Measurements from ENCODE around the gene RPS27. TPM values are rescaled to one million over a fixed set of nuclear protein-coding genes. Genes with fewer than 3 reads are reported as not detected.
"Not testable (repeated sequence)": the region's sequence is repeated elsewhere in the genome, so short reads cannot be mapped to it uniquely, and the experiment has no call there.

RPS27 gene
- total RNA-seq, 2 experiments from 2014 or later, result 2,596 to 2,883 TPM

DNA sequence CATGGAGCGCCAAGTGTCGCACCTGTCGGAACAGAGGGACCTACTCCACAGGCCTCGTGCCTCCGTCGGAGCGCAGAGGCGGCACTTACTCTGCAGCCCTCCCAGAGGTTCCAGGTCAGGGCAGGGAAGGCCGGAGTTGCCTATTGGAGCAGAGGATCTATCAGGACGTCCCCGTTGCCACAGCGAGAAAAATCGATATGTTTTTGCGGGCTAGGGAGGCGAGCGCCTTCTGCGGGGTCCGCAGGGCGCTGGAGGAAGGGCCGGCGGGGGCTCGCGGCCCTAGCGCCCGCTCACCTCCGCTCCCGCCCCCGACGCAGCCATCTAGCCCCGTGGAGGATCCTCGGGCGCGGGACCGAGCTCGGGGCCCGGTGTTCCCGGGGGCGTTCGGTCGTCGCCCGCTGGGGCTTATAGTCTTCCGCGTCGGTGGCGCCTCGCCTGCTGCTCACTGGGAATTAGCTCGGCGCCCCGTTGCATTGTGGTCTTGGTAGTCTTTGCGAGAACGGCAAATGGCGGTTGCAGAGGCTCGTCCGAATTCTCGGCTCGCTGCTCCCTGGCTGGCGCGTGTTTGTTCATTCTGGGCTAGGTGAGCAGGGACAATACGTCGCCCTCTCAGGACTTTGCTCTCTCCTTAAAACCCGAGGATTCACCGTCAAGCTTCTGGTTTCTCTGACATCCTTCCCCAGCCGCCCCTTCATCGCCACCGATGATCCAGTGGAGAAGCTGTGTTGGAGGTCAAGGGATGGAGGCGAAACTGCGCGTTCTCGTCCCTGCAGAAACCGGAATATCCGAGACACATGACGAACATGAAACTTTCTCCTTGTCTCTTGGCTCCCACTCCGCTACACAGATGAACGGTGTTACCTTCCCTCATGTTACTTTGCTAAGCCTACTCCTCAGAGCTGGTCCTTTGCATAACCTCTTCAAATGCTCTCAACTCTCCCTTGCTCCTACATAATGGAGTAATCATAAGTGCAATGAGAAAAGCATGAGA is 13.0 kb upstream of the RPS27 start, which contains the start of gene JTB:
JTB (minus strand) TSS at position 425 of the 991 bp plus-strand sequence; CDS start at position 3, 422 bp downstream.
- Mint-ChIP-seq H3K4me1 (peaks cover 47% of the 10 kb centered on the region), H3K36me3 (ENCODE audit: low read depth) (peaks cover 38% of the 10 kb centered on the region), H3K4me3 (peak within 1 kb of the TSS; percentile 97), H3K27ac (peak within 1 kb of the TSS; percentile 92), H3K27me3 (no peaks in the 10 kb centered on the region), H3K9me3 (no peaks in the 10 kb centered on the region)
- ChIA-PET CTCF (interaction anchor here (0.5 to 4.8 kb wide), 11 partner anchors 8 to 181 kb away, joined by 3 to 32 read pairs (median 4); partner anchors contain the start of genes CREB3L4, DENND4B, RAB13 and RPS27), POLR2A (interaction anchor here (0.6 to 1.8 kb wide), 7 partner anchors 10 to 306 kb away, joined by 3 to 9 read pairs (median 3); partner anchors contain the start of genes CREB3L4, CRTC2 and RPS27)
- peak; percentile 90 for DNase-seq

DNA sequence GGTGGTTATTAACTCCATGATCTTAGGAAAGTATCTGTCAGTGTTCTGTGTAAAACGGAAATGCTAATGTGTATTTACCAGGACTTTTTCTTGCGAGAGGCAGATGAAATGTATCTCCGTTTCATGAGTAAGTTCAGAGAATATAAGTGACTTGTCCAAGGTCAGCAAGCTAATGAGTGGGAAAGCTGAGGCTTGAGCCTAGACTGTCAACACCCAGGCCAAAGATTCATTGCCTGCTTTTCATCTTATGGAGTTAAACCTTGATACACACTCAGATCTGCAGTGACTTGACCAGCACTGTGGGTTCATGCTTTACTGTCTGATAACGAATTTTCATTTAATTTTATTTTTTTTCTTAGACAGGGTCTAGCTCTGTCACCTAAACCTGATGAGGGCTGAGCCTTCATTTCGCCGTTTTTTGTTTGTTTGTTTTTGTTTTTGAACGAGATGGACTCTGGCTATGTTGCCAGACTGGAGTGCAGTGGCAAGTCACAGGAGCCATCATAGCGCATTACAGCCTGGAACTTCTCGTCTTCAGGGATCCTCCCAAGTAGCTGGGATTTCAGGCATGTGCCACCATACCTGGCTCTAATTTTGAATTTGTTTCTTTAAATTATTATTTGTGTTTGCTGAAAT is 12.2 kb upstream of the RPS27 start:
- ChIA-PET CTCF (interaction anchor here (0.8 to 4.8 kb wide), 7 partner anchors 8 to 182 kb away, joined by 3 to 32 read pairs (median 12); partner anchors contain the start of genes CREB3L4, DENND4B, RAB13 and SLC39A1), POLR2A (interaction anchor here (1.0 to 1.8 kb wide), 4 partner anchors 11 to 56 kb away, joined by 3 to 9 read pairs (median 6); partner anchors contain the start of genes CREB3L4, CRTC2 and RPS27)
- Mint-ChIP-seq H3K4me1 (peaks cover 39% of the 10 kb centered on the region), H3K27ac (peak overlapping the region; percentile 92), H3K4me3 (peak overlapping the region; percentile 97), H3K27me3 (no peaks in the 10 kb centered on the region), H3K9me3 (no peaks in the 10 kb centered on the region), H3K36me3 (ENCODE audit: low read depth) (peaks cover 35% of the 10 kb centered on the region)
- no peak for DNase-seq

GRCh38 chr1:153979091-153979490 is 11.5 kb upstream of the RPS27 start:
- POLR2A ChIA-PET, H3K27me3 Mint-ChIP-seq, DNase-seq, H3K27ac Mint-ChIP-seq, H3K9me3 Mint-ChIP-seq: not testable (repeated sequence)
- Mint-ChIP-seq H3K4me1 (peaks cover 35% of the 10 kb centered on the region), H3K36me3 (ENCODE audit: low read depth) (peaks cover 28% of the 10 kb centered on the region), H3K4me3 (peak overlapping the region; percentile 97)
- CTCF ChIA-PET, result interaction anchor here (0.8 to 4.8 kb wide), 4 partner anchors 7 to 129 kb away, joined by 3 to 32 read pairs (median 8); partner anchors contain the start of genes CREB3L4 and RAB13

DNA sequence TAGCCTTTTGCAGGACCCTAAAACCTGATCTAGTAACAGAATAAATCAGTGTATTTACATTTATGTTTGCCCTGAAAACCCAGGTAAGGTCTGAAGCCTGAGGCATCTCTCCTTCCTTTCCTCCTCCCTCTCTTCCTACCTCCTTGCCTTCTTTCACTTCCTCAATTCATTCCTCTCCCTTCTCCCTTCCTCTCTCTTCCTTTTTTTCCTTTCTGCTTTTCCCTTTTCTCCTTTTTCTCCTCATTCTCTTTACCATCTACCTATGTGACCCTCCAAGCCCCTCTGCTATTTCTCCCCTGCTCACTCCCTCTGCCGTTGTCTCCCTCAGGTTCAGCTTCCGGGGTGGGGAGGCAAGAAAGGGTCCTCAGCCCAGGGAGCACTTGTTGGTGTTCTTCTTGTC is 8.8 kb upstream of the RPS27 start:
- CTCF ChIA-PET; H3K27me3 Mint-ChIP-seq; H3K36me3 Mint-ChIP-seq (ENCODE audit: low read depth): not testable (repeated sequence)

GRCh38 chr1:153984123-153984894 is 6.3 kb upstream of the RPS27 start:
- H3K27ac Mint-ChIP-seq, result no peak overlapping the region
- no peaks in the 10 kb centered on the region for H3K36me3 Mint-ChIP-seq (ENCODE audit: low read depth)
- H3K9me3 Mint-ChIP-seq, result no peaks in the 10 kb centered on the region
- H3K27me3 Mint-ChIP-seq, result no peaks in the 10 kb centered on the region
- DNase-seq, result no peak
- no peak overlapping the region for H3K4me3 Mint-ChIP-seq
- ChIA-PET POLR2A (no interaction called here), CTCF (interaction anchor here (0.5 to 3.5 kb wide), 7 partner anchors 8 to 209 kb away, joined by 3 to 32 read pairs (median 3); partner anchors contain the start of genes CREB3L4, DENND4B, JTB and SLC27A3)
- H3K4me1 Mint-ChIP-seq, result peaks cover 30% of the 10 kb centered on the region

More for the DNA sequence above, 8.8 kb upstream of the RPS27 start:
- DNase-seq, H3K27ac Mint-ChIP-seq, H3K4me3 Mint-ChIP-seq, H3K9me3 Mint-ChIP-seq: not testable (repeated sequence)
- POLR2A ChIA-PET, result interaction anchor here (0.6 kb wide), 1 partner anchor 218 kb away, joined by 3 read pairs; no protein-coding TSS in a partner anchor
- H3K4me1 Mint-ChIP-seq, result peaks cover 34% of the 10 kb centered on the region

- no peaks in the 10 kb centered on the region for H3K36me3 Mint-ChIP-seq (ENCODE audit: low read depth)
- ChIA-PET CTCF (interaction anchor here (0.7 to 3.5 kb wide), 9 partner anchors 9 to 251 kb away, joined by 3 to 32 read pairs (median 5); partner anchors contain the start of genes CREB3L4, JTB, SLC27A3 and SLC39A1), POLR2A (interaction anchor here (0.6 kb wide), 1 partner anchor 194 kb away, joined by 5 read pairs; no protein-coding TSS in a partner anchor)
- peak overlapping the region; percentile 61 for H3K27ac Mint-ChIP-seq
- H3K9me3 Mint-ChIP-seq, result no peaks in the 10 kb centered on the region
- H3K4me3 Mint-ChIP-seq, result peak overlapping the region; percentile 6
- H3K4me1 Mint-ChIP-seq, result peaks cover 33% of the 10 kb centered on the region
- H3K27me3 Mint-ChIP-seq, result no peaks in the 10 kb centered on the region
- no peak for DNase-seq
Observed at GRCh38 chr1:153985341-153985912, 5.1 kb upstream of the RPS27 start.

- peak within 1 kb of the TSS; percentile 50 for H3K4me3 Mint-ChIP-seq
Observed at GRCh38 chr1:153985941-153986761, 4.4 kb upstream of the RPS27 start, which contains the start of gene RAB13. Gene RAB13 (minus strand): TSS chr1:153986339. CDS start chr1:153986236, 103 bp downstream.

DNA sequence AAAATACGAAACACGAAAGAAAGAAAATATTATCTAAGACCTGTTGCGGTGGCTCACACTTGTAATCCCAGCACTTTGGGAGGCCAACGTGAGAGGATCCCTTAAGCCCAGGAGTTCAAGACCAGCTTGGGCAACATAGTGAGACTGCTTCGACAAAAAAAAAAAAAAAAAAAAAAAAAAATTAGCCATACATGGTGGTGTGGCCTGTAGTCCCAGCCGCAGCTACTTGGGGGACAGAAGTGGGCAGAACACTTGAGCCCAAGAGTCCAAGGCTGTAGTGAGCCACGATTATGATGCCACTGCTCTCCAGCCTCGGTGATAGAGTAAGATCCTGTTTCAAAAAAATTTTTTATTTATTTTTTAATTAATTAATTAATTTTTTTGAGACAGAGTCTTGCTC is 2.9 kb upstream of the RPS27 start:
- Mint-ChIP-seq H3K27ac (peak overlapping the region; percentile 91), H3K9me3 (no peaks in the 10 kb centered on the region), H3K27me3 (no peaks in the 10 kb centered on the region), H3K36me3 (ENCODE audit: low read depth) (peaks cover 15% of the 10 kb centered on the region), H3K4me1 (peaks cover 48% of the 10 kb centered on the region), H3K4me3 (no peak overlapping the region)
- CTCF ChIA-PET, result interaction anchor here (0.8 to 3.5 kb wide), 16 partner anchors 11 to 313 kb away, joined by 3 to 32 read pairs (median 4); partner anchors contain the start of genes CREB3L4, DENND4B, GATAD2B and JTB
- POLR2A ChIA-PET, result interaction anchor here (0.5 kb wide), 1 partner anchor 315 kb away, joined by 8 read pairs; no protein-coding TSS in a partner anchor
- DNase-seq, result no peak

More at GRCh38 chr1:153985941-153986761, 4.4 kb upstream of the RPS27 start, which contains the start of gene RAB13:
- Mint-ChIP-seq H3K9me3 (no peaks in the 10 kb centered on the region), H3K27me3 (no peaks in the 10 kb centered on the region), H3K4me1 (peaks cover 34% of the 10 kb centered on the region), H3K27ac (peak within 1 kb of the TSS; percentile 91), H3K36me3 (ENCODE audit: low read depth) (peaks cover 2% of the 10 kb centered on the region)
- ChIA-PET POLR2A (interaction anchor here (0.6 kb wide), 1 partner anchor 195 kb away, joined by 5 read pairs; no protein-coding TSS in a partner anchor), CTCF (interaction anchor here (0.6 to 3.5 kb wide), 23 partner anchors 9 to 453 kb away, joined by 3 to 32 read pairs (median 4); partner anchors contain the start of genes CREB3L4, DENND4B, JTB and SLC27A3)
- no peak for DNase-seq

GRCh38 chr1:153991151-153991630 is 629 bp downstream of the RPS27 start:
- ChIA-PET CTCF (interaction anchor here (0.6 to 2.2 kb wide), 5 partner anchors 9 to 342 kb away, joined by 3 to 6 read pairs (median 3); partner anchors contain the start of genes CREB3L4 and JTB), POLR2A (interaction anchor here (0.9 to 1.4 kb wide), 2 partner anchors 14 to 222 kb away, joined by 3 to 8 read pairs; partner anchors contain the start of gene JTB)
- H3K4me1 Mint-ChIP-seq, result peaks cover 35% of the 10 kb centered on the region
- no peaks in the 10 kb centered on the region for H3K9me3 Mint-ChIP-seq
- DNase-seq, result no peak
- H3K27me3 Mint-ChIP-seq, result no peaks in the 10 kb centered on the region
- peaks cover 36% of the 10 kb centered on the region for H3K36me3 Mint-ChIP-seq (ENCODE audit: low read depth)
- peak overlapping the region; percentile 87 for H3K4me3 Mint-ChIP-seq
- H3K27ac Mint-ChIP-seq, result peak overlapping the region; percentile 96

DNA sequence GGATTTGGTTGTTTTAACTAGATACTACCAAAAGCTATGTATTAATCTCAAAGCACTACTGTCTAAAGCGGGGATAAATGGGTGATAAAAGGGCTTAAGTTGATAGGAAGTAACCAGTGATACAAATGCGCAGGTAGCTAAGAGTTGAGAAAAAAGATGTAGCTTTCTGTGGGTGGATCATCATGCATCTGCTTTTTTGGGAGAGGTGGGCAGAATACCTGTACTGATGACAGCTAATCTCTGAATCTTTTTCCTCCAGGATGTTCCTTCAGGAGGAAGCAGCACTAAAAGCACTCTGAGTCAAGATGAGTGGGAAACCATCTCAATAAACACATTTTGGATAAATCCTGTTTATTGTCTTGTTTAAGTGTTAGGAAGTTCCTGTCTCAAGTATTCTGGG is 1.2 kb downstream of the RPS27 start:
- DNase-seq, result no peak
- Mint-ChIP-seq H3K27me3 (no peaks in the 10 kb centered on the region), H3K9me3 (no peaks in the 10 kb centered on the region), H3K36me3 (ENCODE audit: low read depth) (peaks cover 37% of the 10 kb centered on the region), H3K27ac (peak overlapping the region; percentile 96), H3K4me1 (peaks cover 30% of the 10 kb centered on the region), H3K4me3 (peak overlapping the region; percentile 87)
- ChIA-PET POLR2A (interaction anchor here (0.9 kb wide), 1 partner anchor 221 kb away, joined by 3 read pairs; no protein-coding TSS in a partner anchor), CTCF (interaction anchor here (0.6 to 1.8 kb wide), 2 partner anchors 184 to 320 kb away, joined by 3 to 4 read pairs; no protein-coding TSS in a partner anchor)
